ENCODE results near the gene ENKD1.

The ENKD1 gene

GRCh38 chr16:67708368-67708771 is 41.8 kb upstream of the ENKD1 start:
- DNase-seq (ENCODE audit: low read depth): no peak
- no peak overlapping the region for H3K4me3 ChIP-seq (ENCODE audit: low read depth, low read length)
- in situ Hi-C loops (cut with HindIII; ENCODE audit: low sequenced_read_pairs): no loop called here

GRCh38 chr16:67707790-67708189 is 41.2 kb upstream of the ENKD1 start:
- in situ Hi-C loops (cut with HindIII; ENCODE audit: low sequenced_read_pairs): no loop called here
- H3K4me3 ChIP-seq (ENCODE audit: low read depth, low read length): no peak overlapping the region
- no peak for TF ChIP-seq CTCF (IDR thresholded peaks at IDR 0.05; ENCODE audit: low read depth, low read length, missing control alignments)
- no peak for DNase-seq (ENCODE audit: low read depth)

More at GRCh38 chr16:67708368-67708771, 41.8 kb upstream of the ENKD1 start:
- TF ChIP-seq CTCF (IDR thresholded peaks at IDR 0.05; ENCODE audit: low read depth, low read length, missing control alignments): no peak

GRCh38 chr16:67707210-67707609 is 40.7 kb upstream of the ENKD1 start:
- in situ Hi-C loops (cut with HindIII; ENCODE audit: low sequenced_read_pairs): no loop called here
- H3K4me3 ChIP-seq (ENCODE audit: low read depth, low read length): no peak overlapping the region
- TF ChIP-seq CTCF (IDR thresholded peaks at IDR 0.05; ENCODE audit: low read depth, low read length, missing control alignments): no peak
- no peak for DNase-seq (ENCODE audit: low read depth)

GRCh38 chr16:67704110-67704509 is 37.6 kb upstream of the ENKD1 start:
- H3K4me3 ChIP-seq (ENCODE audit: low read depth, low read length): no peak overlapping the region
- in situ Hi-C loops (cut with HindIII; ENCODE audit: low sequenced_read_pairs): no loop called here
- DNase-seq (ENCODE audit: low read depth): no peak
- TF ChIP-seq CTCF (IDR thresholded peaks at IDR 0.05; ENCODE audit: low read depth, low read length, missing control alignments): no peak

- in situ Hi-C loops (cut with HindIII; ENCODE audit: low sequenced_read_pairs): no loop called here
- DNase-seq (ENCODE audit: low read depth): no peak
- H3K4me3 ChIP-seq (ENCODE audit: low read depth, low read length): no peak overlapping the region
- no peak for TF ChIP-seq CTCF (IDR thresholded peaks at IDR 0.05; ENCODE audit: low read depth, low read length, missing control alignments)
These were observed 37.1 kb upstream of the ENKD1 start for GRCh38 chr16:67703626-67704025.

GRCh38 chr16:67702130-67702529 is 35.6 kb upstream of the ENKD1 start:
- no peak for DNase-seq (ENCODE audit: low read depth)
- in situ Hi-C loops (cut with HindIII; ENCODE audit: low sequenced_read_pairs): no loop called here
- no peak overlapping the region for H3K4me3 ChIP-seq (ENCODE audit: low read depth, low read length)
- no peak for TF ChIP-seq CTCF (IDR thresholded peaks at IDR 0.05; ENCODE audit: low read depth, low read length, missing control alignments)

GRCh38 chr16:67701420-67701819 is 34.9 kb upstream of the ENKD1 start:
- TF ChIP-seq CTCF (IDR thresholded peaks at IDR 0.05; ENCODE audit: low read depth, low read length, missing control alignments): no peak
- no peak for DNase-seq (ENCODE audit: low read depth)
- in situ Hi-C loops (cut with HindIII; ENCODE audit: low sequenced_read_pairs): no loop called here
- no peak overlapping the region for H3K4me3 ChIP-seq (ENCODE audit: low read depth, low read length)
